GM11168 (cell line): Measurements from ENCODE around the gene ZSCAN2.
"Not testable (repeated sequence)": the region's sequence is repeated elsewhere in the genome, so short reads cannot be mapped to it uniquely, and the experiment has no call there.

Experiments
- in situ Hi-C: fragments of 300-500 bp; cut with MboI; formaldehyde crosslinking; loops from one replicate; pipeline ENCODE4 v1.12.0; 2022; ENCODE audit warnings: low sequenced_read_pairs; ENCODE audit not compliant: unreplicated experiment

The ZSCAN2 gene

GRCh38 chr15:84633311-84634227 lies 32.8 kb downstream of the ZSCAN2 start:
- in situ Hi-C loops = no loop called here

DNA sequence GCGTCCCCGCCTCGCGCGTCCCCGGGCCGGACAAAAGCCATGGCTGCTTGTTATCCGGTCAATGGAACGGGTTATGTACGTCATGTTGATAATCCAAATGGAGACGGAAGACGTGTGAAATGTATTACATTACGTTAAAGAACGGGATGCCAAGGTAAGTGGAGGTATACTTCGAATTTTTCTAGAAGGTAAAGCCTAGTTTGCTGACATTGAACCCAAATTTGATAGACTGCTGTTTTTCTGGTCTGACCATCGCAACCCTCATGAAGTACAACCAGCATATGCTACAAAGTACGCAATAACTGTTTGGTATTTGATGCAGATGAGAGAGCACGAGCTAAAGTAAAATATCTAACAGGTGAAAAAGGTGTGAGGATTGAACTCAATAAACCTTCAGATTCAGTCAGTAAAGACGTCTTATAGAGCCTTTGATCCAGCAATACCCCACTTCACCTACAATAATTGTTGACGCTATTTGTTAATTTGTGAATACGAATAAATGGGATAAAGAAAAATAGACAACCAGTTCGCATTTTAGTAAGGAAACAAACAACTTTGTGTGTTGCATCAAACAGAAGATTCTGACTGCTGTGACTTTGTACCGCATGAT lies 33.5 kb downstream of the ZSCAN2 start:
- in situ Hi-C loops = no loop called here

GRCh38 chr15:84638103-84638502 lies 37.3 kb downstream of the ZSCAN2 start:
- in situ Hi-C loops = no loop called here

DNA sequence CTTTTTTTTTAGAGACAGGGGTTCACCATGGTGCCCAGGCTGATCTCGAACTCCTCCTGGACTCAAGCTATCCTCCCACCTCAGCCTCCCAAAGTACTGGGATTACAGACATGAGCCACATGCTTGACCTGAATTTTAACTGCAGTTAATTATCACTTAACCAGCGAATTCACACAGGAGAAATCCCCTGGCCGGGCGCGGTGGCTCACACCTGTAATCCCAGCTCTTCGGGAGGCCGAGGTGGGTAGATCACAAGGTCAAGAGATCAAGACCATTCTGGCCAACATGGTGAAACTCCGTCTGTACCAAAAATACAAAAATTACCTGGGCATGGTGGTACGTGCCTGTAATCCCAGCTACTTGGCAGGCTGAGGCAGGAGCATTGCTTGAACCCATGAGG lies 41.1 kb downstream of the ZSCAN2 start:
- in situ Hi-C loops = not testable (repeated sequence)

DNA sequence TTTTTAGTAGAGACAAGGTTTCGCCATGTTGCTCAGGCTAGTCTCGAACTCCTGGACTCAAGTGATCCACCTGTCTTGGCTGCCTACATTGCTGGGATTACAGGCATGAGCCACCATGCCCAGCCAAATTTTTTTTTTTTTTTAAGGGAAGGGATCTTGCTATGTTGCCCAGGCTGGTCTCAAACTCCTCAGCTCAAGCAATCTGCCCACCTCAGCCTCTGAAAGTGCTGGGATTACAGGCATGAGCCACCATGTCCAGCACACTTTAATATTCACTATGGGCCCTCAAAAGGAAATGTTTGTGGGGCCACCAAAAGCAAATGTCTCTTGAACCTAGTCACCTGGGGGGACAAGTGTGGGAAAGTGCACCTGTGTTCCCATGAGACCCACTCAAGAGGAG lies 41.8 kb downstream of the ZSCAN2 start:
- in situ Hi-C loops = not testable (repeated sequence)

DNA sequence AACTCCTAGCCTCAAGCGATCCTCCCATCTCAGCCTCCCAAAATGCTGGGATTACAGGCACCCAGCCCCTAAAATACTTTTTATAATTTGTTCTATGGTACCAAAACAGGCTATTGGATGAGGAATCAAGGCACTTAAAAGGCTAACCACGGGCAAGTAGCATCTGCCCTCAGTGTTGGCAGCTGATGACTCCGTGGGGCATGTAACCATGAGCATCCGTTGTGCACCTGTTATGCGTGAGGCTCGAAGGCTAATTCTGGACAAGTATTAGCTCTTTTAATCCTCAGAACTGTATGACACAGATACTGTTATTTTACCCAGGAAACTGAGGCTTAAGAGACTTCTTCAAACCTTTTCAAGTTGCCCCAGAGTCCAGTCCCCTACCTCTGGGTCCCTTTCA lies 43.0 kb downstream of the ZSCAN2 start:
- in situ Hi-C loops = no loop called here

GRCh38 chr15:84645496-84645895 lies 44.7 kb downstream of the ZSCAN2 start:
- in situ Hi-C loops = no loop called here

GRCh38 chr15:84645997-84646396 lies 45.2 kb downstream of the ZSCAN2 start:
- in situ Hi-C loops = no loop called here

DNA sequence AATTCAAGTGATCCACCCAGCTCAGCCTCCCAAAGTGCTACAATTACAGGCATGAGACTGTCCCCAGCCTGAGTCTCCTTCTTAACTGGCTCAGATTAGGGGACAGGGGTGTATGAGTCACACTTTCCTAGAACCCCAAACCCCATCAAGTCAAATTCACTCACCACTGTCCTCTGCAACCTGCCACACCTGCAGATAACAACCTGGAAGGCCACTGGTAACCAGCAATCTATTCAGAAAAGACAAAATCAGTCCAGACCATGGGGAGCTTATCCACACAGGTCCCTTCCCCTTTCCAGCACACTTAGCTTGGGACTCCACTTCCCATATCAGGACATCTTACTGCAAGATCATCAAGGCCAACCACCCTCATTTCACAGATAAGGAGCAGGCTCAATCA lies 46.9 kb downstream of the ZSCAN2 start:
- in situ Hi-C loops = no loop called here

GRCh38 chr15:84648539-84648938 lies 47.7 kb downstream of the ZSCAN2 start:
- in situ Hi-C loops = no loop called here

GRCh38 chr15:84649706-84650105 lies 48.9 kb downstream of the ZSCAN2 start:
- in situ Hi-C loops = no loop called here

- in situ Hi-C loops = no loop called here
Observed at GRCh38 chr15:84653584-84653909, 52.7 kb downstream of the ZSCAN2 start.

- in situ Hi-C loops = no loop called here
Observed at GRCh38 chr15:84653910-84654688, 53.3 kb downstream of the ZSCAN2 start, which contains the start of gene WDR73. WDR73 (minus strand) TSS chr15:84654283; CDS start chr15:84654274, 9 bp downstream.

- in situ Hi-C loops = no loop called here
Observed at GRCh38 chr15:84654689-84655453, 54.1 kb downstream of the ZSCAN2 start.

DNA sequence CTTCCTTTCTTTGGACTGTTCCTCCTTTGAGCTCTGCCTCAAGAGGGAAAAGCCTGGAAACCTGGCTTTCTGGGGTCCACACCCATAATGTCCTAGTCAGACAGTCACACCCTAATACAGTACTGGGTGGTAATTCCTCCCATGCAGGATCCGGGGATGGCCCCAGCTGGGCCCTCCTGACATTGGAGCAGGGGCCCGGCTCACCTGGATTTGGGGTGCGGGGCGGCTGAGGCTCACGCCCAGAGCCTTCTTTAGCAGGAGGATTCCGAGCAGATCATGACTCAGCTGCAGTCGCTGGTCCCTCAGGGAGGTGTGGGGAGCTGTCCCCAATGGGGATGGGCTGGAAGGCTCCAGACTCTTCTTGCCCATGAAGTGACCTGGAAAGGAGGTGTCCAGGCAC lies 56.2 kb downstream of the ZSCAN2 start:
- in situ Hi-C loops = no loop called here

DNA sequence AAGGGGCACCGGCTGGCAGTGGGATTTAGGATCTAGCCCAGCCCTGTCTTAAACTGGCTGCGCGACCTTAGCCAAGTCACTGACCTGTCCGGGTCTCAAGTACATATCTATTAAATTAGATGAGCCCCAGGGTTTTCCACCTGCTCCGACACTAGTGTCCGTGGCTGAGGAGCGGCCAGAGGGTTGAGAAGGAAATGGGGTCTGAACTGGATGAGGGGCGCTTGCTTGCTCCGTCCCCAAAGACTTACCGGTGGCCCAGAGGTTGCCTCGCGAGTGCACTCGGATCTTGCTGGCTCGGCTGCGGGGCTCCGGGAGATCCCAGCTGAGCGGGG lies 56.9 kb downstream of the ZSCAN2 start:
- in situ Hi-C loops = no loop called here

DNA sequence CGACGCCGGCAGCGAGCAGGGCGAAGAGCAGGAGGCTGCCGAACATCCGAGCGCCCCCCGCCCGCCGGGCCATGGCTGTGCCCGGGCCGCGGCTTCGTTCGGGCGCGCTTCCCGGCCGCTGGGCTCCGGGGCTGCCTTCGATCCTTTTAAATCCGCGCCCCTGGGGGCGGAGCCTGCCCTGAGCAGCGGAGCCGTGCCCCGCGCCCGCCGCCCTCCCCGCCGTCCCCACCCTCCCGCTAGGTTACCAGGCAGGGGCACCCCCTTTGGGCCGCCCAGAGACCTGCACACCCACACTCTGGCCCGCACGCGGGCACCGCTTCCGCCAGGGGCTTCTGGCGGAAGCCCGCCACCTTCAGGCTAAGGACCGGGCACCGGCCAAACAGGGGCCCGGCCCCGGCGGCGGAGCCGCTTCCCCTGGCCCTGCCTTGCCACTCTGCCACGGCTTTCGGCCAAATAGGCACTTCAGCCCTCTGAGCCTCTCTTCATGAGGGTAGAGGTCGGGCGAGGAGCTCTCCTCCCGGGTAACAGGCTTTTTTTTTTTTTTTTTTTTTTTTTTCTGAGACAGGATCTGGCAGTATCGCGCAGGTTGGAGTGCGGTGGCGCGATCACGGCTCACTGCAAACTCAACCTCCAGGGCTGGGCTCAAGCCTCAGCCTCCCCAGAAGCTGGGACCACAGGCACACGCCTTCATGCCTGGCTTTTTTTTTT lies 57.4 kb downstream of the ZSCAN2 start, which contains the start of gene NMB:
Gene NMB, minus strand, starts transcription at position 120 of the 708 bp plus-strand sequence. Its CDS starts 47 bp downstream, at position 73.
- in situ Hi-C loops = no loop called here

DNA sequence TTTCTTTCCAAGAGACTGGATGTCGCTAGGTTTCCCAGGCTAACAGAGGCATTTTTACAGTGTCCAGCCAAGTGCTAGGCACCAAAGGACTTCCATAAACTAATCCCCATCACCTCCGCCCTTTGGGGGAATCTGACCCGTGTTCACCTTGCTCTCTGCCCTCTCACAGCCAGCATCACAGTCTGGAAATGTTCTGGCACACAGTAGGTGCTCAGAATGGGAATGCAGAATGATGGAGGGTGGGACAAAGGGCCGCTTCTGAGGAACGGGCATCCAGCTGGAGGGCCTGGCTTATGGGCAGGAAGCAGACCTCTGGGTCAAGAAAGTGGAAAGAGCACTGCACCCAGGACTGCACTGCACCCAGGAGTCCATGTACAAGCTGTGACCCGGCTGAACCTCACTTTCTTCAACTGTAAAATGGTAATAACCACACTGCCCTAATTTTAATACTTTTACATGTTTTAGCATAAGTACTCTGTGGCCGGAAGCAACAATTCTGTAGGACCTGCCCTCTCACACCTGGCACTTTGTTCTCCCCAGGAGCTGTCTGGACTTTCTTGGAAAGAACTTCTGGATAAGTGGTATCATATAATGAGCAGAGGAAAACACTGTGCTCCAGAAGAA lies 58.1 kb downstream of the ZSCAN2 start:
- in situ Hi-C loops = no loop called here
